Measurements from ENCODE around the gene DPH1.
A peak's percentile ranks its signal among the peaks of the same experiment; 100 is the strongest.
"Not testable (repeated sequence)": the region's sequence is repeated elsewhere in the genome, so short reads cannot be mapped to it uniquely, and the experiment has no call there.

Gene DPH1

DNA sequence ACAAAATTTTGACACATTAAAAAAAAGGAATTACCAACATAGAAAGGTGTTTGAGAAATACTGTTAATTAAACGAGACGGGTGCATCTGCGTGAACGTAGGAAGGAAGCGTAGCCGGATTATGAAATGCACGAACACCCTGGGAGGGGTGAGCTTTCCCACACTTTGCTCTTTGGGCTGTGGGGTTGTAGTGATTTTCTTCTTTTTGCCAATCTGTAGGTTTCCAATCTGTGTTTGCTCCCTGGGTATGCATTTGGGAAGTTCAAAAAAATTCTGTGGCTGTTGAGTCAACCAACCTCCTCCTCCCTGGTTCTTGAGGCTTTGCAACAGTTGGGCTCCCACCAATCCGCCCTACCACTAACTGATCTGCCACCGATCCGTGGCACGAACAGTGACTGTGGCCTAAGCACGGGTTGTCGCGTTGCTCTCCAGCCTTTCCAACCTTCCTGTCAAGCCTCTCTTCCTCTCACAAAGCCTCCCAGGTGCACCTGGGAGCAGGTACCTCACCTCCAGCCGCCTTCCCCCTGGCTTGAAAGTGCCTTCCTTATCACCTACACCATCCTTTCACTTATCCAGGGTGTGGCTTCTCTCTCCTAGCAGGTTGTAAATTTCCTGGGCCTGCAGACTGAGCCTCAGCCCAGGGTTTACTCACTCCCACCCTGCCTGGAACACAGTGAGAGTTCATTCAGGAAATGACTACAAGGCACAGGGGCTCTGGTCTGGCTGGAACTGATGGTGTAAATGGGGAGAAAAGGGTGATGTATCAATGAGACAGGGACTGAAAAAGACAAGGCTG is 21.4 kb upstream of the DPH1 start:
- DNase-seq: no peak

DNA sequence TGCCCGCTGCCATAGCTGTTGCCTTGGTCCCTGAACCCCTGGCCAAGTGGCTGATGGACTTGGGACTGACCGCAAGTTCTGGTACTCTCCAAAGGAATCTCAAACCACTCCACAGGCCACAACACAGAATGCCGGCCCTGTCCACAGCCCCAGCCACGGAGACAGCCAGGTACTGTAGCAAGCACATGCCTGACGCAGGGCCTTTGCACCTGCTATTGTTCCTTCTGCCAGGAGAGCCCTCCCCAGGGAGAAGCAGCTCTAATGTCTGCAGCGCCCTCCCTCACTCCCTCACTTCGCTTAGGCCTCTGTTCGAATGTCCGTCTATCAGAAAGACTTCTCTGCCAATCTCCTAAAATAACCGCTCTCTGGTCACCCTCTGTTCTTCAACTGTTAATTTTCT is 20.2 kb upstream of the DPH1 start:
- DNase-seq: no peak

DNA sequence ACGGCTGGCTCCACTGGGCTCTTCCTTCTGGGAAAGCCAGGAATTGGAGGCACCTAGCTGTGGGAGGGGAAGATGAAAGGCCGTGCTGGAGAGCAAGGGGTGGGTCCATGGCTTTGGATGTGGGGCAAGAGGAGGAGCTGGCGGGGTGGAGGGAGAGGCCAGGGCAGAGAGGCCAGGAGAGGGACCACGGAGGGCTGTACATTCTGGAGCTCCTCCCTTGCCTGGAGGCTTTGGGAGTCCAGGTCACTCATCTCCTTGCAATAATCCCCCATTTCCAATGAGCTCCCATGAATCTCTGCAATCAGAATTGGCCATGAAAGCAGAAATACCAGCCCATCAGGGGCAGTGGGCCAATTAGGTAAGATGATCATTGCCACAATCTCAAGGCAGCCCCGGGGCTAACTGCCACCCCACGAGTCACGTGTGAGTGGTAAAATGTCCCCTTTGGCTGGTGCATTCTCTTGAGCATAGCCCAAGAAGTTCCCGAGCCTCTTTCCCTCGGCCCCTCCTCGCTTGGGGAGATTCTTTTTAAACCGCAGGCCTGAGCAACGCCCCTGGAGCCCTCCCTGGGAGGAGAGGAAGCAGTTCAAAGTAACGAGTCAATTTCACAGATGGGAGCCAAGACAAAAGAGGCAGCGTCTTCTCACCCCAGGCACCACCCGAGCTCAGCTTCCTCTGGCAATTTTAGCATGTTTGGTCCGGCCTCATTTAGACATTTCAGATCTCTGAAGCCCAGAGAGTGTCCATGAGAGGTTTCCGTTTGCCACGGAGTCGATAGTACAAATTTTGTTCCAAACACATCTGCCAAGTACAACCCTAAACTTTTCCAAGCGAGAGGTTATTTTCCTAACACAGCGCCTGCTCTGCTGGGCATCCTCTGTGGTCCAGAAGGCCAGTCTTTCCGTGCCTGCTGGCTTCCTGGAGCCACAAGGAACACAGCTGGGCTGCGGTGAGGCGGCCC is 18.3 kb upstream of the DPH1 start:
- DNase-seq: no peak

DNA sequence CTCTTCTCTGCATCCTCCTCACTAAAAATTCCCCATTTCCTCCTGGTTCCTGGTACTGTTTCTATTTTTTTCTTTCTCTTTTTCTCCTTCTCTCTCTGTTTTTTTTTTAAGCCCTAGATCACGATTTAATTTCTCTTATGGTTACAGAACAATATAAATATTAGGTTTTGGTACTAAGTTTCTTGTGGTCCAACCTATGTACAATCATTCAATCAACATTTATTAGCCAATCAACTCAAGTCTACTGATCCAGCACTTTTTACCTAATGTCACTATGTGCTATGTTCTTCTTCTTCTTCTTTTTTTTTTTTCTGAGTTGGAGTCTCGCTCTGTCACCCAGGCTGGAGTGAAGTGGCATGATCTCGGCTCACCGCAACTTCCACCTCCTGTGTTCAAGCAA is 17.5 kb upstream of the DPH1 start:
- no peak for DNase-seq

DNA sequence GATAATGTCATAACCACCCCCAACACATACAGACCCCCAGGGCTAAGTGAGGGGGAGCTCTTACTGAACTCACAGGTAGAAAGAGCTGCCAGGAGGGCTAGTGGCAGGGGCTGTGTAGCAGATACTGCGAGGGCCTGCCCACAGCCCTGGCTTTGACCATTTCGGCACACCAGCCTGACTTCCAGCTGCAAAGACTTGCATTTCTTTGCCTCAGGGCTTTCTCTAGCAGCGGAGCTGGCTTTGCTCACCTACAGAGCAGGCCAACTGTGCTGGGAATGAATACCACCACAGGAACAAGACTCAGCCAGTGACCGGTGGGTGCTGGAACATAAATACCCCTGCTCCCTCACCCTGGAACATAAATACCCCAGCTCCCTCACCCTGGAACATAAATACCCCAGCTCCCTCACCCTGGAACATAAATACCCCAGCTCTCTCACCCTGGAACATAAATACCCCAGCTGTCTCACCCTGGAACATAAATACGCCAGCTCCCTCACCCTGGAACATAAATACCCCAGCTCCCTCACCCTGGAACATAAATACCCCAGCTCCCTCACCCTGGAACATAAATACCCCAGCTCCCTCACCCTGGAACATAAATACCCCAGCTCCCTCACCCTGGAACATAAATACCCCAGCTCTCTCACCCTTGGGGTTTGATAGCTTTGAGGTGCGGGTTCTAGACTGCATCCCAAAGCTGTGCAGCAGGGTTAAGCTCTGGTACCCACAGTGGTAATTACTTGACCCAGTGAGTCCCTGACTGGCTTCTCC is 16.5 kb upstream of the DPH1 start:
- not testable (repeated sequence) for DNase-seq

DNA sequence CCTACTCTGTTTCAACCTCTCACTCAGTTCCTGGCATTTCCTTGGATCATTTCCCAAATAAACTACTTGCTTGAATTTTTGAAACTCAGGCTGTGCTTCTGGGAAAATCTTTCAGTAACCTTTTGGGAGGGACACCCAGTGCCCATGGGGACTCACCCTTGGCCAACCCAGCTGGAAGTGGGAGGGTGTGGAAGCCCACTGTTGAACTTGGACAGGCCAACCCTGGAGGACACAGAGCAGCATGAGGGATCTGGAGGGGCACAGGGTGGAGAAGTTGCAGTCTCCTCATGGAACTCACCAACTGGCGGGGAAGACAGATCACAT is 16.0 kb upstream of the DPH1 start:
- no peak for DNase-seq

DNA sequence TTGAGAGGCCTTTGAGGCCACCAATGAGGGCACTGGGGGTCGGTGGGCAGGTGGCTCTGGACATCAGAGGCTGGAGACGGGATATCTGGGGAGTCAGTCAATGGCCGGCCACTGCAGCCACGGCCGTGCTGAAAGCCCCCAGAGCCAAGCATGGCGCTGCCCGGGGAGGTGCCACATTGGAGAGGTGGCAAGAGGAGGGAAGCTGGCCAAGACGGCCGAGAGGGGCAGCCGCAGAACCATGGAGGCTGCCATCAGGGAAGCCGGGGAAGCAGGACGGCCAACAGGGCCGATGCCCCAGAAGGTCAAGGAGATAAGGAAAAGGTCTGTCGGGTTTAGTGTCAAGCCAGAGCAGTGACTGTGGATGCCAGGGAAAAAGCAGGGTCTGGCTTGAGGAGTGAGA is 14.6 kb upstream of the DPH1 start:
- no peak for DNase-seq

DNA sequence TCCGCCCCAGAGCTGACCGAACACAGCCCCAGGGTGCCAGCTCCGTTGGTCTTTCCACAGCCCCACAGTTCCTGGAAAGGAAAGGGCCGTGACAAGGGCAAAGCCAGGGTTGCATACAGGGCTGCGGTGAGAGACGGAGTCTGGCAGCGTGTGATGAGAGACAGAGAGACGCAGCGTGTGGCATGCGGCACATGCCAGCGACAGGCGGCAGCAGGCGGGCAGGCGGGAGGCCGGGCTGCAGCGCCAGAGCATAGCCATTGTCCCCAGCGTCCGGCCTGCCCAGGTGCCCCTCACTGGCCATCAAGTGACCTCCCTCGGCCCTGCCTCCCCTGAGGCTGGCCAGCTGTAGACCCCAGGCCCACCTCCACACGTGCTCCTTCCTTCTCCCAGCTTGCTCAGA is 13.5 kb upstream of the DPH1 start:
- DNase-seq: no peak

DNA sequence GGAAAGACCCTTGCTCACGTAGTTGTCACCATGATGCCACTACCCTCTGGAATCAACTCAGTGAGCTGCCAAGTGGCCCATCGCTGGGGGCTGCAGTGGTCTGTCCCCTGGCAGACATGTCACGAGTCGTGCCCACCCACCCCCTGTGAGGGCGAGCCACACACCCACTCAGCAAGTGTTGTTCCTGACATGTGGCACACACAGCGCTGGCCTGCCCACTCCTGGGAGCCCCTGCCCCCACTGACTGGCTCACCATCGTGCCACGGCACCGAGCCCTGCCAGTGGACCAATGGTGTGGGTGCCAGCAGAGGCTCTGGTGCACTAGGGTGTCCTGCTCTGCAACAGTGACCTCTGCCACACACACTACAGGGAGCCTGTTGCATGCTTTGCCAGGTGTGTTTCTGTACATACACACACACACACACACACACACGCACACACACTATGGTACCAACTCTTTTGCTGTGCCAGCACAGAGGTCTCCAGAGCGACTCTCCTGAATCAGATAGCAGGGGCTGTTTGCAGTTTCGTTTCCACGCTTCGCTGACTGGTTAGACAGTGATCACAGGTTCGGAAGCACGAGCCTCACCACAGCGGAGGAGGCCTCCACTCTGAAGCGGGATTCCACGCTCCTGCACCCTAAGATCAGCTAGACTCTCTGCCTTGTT is 12.5 kb upstream of the DPH1 start:
- DNase-seq: peak; percentile 45

DNA sequence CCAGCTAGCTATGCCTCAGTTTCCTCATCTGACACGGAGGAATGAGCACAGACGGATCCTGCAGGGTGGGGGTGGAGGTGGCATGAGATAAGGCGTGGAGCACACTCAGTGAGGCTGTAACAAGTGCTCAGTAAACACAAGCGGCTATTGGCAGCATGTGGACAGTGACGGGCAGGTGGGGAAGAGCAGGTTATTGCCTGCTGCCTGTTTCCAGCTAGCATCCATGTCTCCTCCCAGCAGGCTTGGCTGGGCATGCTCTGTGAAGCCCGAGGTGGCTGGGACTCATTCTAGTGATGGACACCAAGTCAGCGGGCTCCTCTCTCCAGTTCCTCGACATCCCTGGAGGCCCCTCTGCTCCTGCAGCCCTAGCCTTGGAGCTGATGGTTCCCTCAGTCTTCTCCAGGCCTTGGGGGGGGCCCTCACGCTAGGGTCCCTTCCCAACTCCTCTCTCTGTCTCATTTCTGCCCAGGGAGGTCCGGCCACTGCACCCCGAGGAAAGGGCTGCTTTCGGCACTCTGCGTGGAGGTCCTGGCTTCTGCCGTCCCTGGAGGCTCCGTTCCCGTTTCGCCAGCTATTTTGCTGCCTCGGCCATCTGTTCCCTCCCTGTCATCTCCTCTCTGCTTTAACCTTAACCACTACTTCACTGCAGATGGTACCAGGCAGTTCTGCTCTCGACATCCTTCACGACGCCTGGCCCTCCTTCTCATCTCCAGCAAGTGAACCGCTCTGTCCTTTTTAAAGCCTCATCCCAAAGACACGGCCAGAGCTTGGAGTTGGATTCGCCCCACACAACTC is 11.0 kb upstream of the DPH1 start:
- DNase-seq: no peak

DNA sequence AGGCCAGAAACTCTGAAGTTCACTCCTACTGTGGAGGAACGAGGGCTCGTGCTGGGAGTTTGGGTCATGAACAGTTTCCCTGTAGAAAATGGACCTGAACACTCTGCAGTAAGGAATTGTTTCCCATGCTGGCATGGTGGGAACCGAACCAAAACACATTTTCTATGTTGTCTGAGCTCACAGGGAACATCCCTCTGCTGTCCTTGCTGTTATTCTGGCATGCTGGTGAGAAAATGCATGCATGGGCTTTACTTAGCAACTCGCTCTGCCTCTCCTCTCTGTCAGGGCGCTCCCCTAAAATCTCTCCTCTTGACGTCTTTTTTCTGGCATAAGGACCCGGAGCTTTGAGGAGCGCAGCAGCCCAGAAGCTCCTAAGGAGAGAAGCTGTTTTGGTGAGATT is 10.2 kb upstream of the DPH1 start:
- no peak for DNase-seq

DNA sequence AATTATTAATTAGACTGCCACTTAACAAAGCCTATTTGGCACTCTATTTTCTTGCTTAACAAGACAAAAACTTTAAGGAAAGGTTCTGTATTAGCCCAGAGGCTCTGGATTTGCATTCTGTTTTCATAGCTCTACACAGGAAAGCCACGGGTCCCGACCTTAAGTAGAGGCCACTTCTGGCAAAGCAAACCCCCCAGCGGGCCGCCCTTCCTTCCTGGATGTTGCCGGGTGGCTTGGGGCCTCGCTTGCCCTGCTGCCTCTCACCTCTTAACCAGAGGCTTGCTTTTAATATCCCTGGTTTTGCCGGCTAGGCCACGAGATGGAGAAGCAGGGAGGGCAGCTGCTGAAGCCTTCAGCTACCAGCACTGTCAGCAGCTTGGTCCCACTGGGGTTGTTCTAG is 9.2 kb upstream of the DPH1 start:
- no peak for DNase-seq

DNA sequence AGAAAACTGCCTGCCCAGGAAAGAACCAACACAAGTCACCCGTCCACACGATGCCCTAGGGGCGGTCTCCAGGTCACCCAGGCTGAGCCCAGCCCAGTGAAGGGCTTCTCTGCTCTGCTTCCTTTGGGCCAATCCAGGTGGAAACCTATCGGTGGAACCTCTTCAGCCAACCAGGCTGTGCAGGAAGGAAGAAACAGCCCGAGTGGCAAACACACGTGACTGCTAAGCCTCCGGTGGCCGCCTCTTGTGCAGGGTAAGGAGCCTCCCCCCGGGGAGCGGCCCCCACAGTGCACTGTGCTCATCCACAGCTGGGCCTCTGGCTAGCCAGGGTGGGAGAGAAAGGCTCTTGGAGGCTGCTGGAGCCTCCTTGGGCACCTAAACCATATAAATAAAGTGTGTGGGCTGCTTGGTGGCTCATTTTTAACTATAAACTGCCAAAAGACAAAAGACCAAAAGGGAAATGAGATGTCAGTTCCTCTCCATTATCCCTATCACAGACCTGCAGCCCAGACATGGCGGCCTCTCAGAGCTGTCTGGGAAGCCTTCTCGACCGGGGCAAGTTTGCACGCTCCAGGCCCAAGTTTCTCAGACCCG is 7.2 kb upstream of the DPH1 start:
- no peak for DNase-seq

DNA sequence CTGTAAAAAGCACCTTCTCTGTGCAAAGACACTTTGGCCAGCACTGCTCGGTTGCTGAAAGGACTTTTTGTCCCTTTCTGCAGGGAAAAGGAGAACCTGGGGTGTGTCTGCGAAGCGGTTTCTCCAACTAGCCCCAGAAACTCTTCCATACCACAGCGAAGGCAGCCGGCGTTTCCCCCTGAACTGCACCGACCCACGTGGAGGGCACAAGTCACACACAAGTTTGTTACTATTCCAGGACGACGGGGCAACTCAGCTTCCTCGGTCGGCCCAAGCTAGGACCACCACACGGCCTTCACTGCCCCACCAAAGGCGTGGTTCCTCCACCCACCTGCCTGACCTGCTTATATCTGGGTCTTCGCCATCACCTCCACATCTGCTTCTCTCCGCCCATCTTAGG is 6.7 kb upstream of the DPH1 start:
- DNase-seq: no peak

DNA sequence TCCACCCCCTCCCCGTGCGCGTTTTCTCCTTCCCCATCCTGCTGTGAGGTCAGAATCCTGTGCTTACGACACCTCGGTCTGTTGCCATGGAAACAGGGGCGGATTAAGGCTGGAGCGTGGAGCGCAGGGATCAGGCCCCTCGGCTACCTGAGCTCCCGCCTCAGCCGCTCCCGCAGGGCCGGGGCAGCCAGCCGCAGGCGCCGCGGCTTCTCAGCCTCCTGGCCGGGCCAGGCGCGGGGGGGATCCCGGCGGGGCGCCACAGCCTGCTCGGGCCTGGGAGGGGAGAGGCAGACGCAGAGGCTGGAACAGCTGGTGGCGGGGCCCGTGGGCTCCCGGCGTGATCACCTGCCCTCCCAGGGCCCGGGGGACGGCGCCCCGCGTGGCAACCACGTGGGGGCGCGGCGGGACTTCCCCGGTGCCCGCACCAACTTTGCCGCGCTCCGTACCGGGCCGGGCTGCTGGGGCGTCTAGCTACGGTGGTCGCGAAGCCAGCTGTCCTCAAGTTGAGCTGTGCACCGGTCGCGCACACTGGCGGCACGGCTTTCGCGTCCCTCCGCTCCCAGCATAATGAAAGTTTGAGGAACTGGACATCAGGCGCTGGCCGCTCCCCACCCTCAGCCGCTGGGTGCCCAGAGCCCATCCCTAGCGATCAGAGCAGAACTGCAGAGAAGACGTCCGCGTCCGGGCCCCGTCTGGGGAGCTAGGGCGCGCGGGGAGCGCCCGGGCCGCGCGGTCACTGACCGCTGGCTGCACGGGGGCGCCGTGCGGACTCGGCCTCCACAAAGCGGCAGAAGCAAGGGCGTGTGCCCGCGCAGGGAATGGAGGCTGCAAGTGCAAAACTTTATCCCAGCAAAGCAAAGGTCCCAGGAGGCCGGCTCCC is 6.0 kb upstream of the DPH1 start:
- no peak for DNase-seq

DNA sequence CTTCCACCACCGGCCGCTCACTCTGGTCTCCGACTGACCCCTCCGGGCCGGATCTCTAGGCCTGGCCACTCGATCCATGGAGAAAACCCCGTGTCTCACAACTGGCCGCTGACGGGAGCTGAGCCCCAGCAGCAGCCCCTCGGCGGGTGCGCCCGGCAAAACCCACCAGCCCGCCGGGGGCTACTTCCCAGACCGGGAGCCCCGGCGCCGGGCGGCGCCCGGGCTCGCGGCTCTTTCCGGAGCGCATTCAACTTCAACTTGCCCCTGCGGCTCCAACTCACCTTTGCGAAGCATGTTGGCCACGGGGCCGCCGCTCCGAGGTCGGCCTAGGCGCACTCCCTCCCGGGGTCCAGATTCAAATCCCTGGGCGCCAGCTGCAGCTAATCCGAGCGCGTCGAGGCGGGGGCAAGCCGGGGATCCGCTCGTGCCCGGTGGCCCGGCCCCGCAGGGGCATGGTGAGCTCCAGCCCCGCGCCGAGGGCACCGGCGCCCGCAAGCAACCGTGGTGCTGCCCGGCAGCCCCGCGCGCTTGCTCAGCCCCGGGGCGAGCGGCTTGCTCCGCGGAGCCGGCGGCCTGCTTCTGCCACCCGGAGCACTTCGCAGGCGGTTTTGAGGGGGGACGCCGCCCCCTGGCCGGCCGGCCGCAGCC is 5.3 kb upstream of the DPH1 start:
- DNase-seq: no peak

DNA sequence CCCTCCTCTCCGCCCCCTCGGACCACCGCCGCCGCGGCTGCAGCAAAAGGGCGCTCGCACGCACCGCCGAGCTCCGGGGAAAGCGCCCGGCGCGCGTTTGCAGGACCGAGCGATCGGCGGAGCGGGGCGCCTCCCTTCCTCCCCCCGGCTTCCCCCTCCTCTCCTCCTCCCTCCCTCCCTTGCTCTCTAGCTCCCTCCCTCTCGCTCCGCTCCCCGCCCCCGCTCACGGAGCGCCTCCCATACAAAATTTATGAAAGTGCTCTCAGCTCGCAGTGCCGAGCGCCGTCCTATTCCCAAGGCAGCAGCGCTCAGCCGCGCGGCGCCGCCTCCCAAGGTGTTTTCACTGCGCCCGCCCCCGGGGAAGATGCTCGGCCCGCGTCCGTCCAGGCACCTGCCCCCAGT is 4.7 kb upstream of the DPH1 start, which contains the start of gene RTN4RL1:
Gene RTN4RL1, minus strand, starts transcription at position 115 of the 402 bp plus-strand sequence. CDS start 469 bp downstream, outside the sequence.
- peak; percentile 87 for DNase-seq

DNA sequence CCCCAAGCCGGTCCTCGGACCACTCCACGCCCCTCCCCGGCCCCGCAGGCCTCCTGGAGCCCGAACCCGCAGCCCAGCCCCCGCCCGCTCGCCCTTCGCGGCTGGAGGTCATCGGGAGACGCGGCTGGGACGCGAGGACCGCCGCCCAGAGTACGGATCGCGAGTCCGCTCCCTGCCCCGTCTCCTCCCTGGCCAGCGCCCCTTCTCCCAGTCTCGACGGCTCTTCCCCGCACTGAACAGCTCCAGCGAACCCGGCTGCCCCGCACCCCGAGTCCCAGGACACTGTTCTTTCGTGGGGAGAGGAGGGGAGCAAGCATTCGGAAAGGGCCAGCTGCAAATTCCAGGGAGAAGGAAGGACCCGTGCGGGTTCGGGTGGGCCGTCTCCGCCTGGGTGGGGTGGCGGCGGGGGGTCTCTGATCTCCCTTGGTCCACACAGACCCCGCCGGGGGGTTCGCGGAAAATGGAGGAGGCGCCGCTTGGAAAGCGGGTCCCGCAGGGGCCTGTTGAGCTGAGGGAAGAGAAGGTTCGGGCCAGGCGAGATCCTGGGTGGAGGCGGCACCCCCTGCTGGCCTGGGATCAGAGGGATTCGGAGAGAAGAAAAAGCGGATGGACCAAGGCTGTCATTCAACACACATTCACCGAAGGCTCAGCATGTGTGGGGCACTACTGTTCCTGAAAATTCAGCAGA is 4.2 kb upstream of the DPH1 start:
- DNase-seq: peak; percentile 78

DNA sequence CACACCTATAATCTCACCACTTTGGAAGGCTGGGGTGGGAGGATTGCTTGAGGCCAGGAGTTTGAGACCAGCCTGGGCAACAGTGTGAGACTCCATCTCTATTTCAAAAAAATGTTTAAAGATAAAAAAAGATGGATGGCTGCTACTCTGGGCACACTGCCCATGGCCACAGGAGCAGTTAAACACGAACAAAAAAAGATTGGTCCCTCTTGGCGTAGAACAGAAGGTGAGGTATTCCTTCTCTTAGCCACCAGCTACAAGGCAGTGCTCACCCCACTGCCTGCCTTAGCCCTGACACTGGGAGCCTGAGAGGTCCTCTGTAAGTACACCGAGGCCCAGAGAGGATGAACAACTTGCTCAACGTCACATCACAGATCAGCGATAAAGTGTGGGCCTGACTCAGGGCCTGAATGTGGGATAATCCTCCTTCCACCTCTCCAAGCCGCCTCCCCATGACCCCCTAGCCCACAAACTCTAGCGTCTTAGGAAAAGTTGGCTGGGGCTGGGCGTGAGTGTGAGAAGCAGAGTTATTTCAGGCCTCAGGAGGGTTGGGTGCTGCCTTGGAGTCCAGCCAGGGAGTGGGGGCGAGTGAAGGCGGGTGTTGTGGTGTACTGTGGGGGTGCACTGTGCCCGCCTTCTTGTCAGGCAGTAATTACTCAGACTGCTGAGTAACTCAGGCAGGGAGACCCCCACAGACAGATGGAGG is 2.3 kb upstream of the DPH1 start:
- no peak for DNase-seq

Data from NCI-H1694 (cell line).